M059J (cell line): ENCODE measurements around the gene MCC. TPM values are rescaled to one million over a fixed set of nuclear protein-coding genes. Genes with fewer than 3 reads are reported as not detected.
A peak's percentile ranks its signal among the peaks of the same experiment; 100 is the strongest.

Experiments
- DNase-seq: peaks from one replicate; pipeline ENCODE4 v3.0.0-alpha.2; 2012; ENCODE audit warnings: low read depth
- total RNA-seq: library from RNA; depleted of rRNA; stranded (reverse); fragments of >200 nt; shearing (Covaris generic); gene quantifications from 2 replicates; pipeline ENCODE4 v1.2.3, GENCODE V29; 2014; rRNA removed

Gene MCC
- total RNA-seq, 1 experiment from 2014 or later = 4.6 TPM

DNA sequence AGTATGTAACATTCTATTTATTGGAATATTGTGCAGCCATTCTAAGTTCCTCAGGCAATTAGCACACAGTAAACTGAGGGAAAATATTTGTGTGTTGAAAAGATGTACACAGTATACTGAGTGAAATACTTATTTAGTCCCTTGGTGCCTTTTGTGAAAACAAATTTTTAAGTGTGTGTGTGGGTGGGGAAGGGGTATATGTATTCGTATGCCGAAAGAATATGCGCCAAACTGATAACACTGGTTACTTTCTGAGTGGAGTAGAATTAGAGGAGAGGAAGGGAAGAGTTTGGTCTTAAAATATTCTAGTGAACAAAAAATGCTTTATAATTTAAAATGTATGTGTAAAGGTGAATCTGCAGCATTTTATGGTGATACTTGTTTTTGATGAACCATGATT, 508.5 kb downstream of the MCC start:
- DNase-seq = no peak

DNA sequence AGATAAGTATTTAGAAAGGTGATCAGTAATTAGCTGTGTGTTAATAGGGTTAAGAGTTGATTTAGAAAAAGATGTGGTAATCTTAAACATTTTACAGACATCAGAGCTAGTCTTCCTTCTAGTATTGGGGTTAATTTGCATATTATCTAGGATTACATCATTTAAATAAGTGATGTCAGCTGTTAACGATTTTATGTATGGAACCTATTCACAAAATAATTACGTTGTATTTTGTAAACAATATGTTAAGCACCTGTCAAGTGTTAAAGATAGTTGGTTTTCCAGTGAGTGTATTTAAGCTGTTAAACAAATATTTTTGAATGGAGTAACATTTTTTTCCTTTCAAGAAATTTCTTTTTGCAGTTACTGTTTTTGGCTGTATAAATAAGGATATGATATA, 509.4 kb downstream of the MCC start:
- no peak for DNase-seq

DNA sequence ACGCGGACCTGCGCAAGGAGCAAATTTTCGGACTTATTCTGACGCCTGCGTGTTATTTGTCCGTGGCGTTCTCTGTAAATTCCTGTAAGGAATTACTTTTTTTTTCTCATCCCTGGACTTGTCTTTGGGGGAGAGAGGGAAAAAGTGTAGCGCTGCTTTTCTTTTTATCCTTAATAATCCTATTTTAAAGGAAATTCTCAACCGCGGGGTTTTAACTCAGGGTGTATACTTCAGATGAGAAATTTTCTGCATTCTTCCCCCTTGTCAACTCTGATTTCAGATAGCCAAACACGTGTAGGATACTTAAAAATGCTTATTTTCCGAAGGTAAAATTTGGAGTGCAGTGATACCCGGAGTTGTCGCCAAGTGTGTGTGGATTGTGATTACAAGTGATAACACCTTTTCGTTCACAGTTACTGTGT, 510.8 kb downstream of the MCC start:
- peak; percentile 26 for DNase-seq

DNA sequence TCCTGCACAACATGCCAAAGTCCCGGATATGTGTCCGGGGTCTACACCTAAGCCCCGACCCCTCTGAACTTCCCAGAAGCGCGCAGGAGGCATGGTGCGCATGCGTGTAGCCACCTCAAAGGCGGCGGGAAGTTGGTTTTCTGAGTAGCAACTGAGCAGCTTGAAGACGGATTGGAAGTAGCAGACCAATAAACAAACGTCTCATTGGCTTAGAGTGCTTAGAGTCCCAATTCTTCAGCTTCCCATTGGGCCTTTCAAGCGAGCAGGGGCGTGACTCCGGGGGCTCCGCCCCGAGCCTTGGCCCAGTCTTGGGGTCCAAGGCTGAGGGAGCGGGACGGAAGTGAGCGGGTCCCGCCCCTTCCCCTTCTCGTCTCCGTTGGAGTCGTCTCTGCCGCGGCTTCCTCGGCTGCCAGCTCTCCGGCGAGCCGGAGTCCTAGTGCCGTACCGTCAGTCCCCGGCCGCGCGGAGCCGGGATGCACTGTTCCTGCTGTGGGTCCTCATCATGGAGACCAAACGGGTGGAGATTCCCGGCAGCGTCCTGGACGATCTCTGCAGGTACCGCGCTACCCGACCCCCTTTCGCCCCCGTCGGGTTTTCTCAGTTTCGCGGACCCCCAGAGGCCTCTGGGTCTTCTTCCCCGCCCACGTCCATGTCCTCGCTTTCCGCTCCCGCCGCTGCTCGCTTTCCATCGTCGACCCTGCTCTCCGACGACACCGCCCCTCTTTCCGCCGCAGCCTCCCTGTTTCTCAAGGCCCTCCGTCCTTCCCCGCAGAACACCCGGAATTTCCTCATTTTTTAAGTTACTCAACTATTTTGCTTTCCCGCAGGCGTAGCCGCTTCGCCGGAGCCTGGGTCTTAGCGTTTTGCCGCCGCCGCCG, 511.6 kb downstream of the MCC start, which contains the start of gene DCP2:
TSS of gene DCP2 (plus strand) at position 367 of the 878 bp plus-strand sequence. CDS start at position 503, 136 bp downstream.
- DNase-seq = peak; percentile 99

DNA sequence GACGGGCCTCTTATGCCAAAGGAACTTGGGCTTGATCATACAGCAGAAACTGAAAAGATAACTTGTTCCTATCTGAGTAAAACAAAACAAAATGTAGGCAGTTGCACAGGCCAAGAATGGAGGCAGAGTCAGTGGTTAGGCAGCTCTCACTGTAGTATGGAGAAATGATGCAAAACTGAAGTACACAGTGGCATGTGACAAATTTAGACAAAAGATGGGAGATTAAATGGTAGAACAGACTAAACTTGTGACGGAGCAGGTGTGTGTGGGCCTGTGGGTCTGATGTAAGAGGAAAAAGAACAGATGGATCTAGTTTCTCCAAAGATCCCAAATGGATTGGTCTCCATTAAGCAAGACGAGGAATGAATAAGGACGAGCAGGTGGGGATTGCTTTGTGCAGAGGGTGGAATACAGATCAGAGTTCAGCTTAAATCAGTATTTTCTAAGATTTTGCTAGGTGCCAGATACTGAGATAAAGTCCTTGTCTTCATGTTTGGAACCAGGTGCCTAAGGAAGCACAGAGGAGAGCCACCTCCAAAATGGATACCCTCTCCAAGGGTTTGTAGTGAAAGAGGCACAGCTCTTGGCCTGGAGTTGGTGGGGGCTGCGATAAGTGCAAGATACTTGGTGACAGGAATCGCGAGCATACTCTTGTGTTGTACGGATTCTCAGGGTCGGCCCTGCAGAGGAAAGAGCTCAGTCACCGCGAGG, 512.4 kb downstream of the MCC start:
- no peak for DNase-seq

DNA sequence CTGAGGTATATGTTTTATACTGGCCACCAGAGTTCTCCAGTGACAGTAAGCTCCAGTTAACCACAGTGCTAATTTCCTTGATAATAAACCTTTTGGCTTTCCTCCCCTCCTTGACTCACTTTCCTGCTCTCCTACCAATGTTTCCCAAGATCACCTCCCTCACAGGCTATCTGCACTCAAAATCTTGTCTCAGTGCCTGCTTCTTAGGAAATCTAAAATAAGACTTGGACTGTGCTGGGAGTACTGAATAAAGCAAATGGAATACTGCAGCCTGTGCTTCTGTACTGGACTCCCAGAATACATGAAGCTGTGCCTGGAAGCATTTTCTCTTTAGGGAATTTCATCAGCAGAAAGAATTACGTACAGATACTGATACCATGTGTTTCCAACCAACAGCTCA, 513.4 kb downstream of the MCC start:
- DNase-seq = peak; percentile 28

DNA sequence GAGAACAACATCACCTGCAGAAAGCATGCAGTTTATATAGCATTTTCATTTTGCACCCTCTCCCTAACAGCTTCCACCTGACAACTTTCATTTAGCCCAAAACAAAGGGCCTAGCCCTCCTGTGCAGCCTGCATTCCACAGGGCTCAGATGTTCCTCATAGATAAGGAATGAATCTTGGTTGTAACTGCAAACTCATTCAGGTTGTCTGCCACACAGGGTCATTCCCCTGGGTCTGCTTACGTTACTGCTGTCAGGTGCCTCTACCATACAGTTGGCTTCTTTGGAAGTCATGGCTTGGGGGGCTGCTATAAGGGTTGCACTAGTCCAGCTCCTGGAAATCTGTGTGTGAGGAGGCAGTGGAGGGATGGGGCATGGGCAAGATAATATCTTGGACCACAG, 514.3 kb downstream of the MCC start:
- DNase-seq = no peak

DNA sequence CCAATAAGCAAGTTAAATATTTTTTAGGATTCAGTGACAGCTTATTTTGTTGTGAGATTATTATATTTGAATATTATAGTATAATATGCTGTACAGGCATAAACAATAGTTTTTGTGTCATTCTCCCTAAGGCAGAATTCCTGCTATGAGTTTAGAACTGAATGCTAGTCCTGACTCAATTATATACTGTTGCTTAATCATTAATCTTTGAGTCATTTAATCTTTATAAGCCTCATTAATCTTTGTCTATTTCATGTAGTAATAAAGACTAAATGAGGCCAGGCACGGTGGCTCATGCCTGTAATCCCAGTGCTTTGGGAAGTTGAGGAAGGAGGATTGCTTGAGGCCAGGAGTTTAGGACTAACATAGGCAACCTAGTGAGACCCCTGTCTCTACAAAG, 515.2 kb downstream of the MCC start:
- DNase-seq = no peak

Other genes with a start within 250 kb of the MCC start
- gene TSSK1B, start 53.5 kb downstream of the MCC start, total RNA-seq = not detected in 2 replicates
- gene YTHDC2, start 25.2 kb upstream of the MCC start, total RNA-seq = 4.0 and 8.6 TPM in 2 replicates